HL-60 (cell line): ENCODE results near the gene ATP6V1C2.

ENCODE experiments used
- CTCF ChIP-seq: IDR thresholded peaks from one replicate; pipeline ENCODE4 v1.5.1; 2011; ENCODE audit warnings: low read length, control low read depth, inconsistent platforms; ENCODE audit not compliant: insufficient read depth
- GABPA ChIP-seq: IDR thresholded peaks from 2 replicates; pipeline ENCODE4 v1.6.1; 2012; ENCODE audit warnings: low read depth
- POLR2AphosphoS5 ChIP-seq: IDR thresholded peaks from 2 replicates; pipeline ENCODE4 v1.6.1; 2012; ENCODE audit warnings: low read depth

DNA sequence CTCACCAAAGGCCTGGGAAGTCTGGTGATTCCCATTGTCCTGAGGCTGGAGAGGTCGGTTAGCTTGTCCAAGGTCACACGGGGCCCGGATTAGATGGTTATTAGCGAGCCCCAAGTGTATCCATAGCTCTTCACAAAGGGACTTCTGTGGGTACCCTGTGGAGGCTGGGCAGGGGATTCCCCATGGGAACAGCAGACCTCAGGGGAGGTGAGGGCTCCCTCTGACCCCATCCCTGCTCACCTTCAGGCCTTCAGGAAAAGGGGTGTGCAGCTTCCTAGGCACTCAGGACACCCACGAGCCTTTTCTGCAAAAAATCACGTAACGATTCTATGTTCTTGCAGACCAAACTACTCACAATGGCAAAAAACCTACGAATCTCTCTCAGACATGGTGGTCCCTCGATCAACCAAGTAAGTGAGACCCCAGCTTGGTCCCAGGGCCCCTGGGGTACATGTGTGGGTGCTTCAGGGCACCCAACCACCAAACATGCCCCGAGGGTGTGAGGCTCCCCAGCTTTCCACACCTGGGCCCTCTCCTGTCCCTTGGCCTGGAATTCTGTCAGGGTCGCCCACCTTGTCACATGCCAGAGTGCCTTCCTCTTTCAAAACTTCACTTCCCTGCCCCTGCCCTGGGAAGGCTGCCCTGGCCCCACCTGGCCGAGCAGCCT lies 50.9 kb downstream of the ATP6V1C2 start:
- TF ChIP-seq GABPA (no peak), POLR2AphosphoS5 (no peak), CTCF (no peak)
